Fibroblast of peridontal ligament (primary cell): ENCODE results near the gene CRYBG1.

Experiments
- DNase-seq: peaks from one replicate; pipeline ENCODE4 v3.0.0-alpha.2; 2010; ENCODE audit errors: extremely low read depth

CRYBG1 gene

GRCh38 chr6:106458021-106458986 is 97.8 kb downstream of the CRYBG1 start:
- DNase-seq, result no peak

DNA sequence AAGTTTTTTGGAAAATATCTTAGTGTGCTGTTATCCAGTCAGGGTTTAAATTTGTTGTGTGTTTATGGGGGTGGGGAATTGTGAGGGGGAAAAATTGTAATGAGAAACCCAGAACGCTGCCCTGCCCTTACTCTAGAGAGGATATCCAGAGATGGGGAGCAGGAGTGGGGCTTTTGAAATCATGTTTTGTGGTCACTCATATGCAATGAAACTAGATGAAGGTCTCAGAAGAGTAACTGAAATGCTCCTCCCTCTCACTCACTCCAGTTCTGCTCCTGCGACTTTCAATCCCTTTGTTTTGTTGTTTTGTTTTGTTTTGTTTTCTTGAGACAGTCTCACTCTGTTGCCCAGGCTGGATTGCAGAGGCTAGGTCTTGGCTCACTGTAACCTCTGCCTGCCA is 100.0 kb downstream of the CRYBG1 start:
- no peak for DNase-seq

DNA sequence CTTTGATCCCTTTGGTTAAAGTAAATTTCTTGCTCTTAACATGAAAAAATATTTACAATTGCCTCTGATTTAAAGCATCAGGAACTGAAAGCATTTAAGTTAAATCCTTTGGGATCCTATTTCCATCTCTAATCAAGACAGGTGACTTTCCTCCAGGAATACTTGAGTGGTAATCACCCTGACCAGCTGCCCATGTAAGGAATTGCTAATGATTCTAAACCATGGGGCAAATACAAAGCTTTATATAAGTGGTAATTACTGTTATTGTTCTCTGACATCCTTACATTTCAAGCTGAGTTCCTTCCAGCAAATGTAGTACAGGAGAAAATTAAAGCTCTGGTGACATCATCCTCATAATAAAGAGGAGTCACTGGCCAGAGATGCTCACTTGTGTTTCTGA is 100.6 kb downstream of the CRYBG1 start:
- no peak for DNase-seq

GRCh38 chr6:106462923-106463557 is 102.5 kb downstream of the CRYBG1 start:
- no peak for DNase-seq

GRCh38 chr6:106466211-106466610 is 105.7 kb downstream of the CRYBG1 start:
- no peak for DNase-seq

DNA sequence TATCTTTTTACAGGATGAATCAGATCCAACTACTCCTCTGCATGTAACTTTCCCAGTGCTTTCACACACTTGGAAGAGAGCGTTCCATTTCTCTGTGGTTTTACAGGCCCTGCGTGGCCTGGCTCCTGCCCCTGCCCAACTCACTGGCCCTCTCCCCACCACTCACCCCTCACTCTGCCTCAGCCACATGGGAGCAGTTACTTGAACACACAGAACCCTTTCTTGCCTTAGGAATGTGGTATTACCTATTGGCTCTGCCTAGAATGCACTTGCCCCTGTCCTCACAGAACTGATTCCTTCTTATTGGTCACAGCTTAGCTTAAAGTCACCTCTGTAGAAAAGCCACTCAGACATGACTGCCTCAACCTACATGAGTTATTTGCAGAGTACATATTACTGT is 108.4 kb downstream of the CRYBG1 start:
- no peak for DNase-seq

DNA sequence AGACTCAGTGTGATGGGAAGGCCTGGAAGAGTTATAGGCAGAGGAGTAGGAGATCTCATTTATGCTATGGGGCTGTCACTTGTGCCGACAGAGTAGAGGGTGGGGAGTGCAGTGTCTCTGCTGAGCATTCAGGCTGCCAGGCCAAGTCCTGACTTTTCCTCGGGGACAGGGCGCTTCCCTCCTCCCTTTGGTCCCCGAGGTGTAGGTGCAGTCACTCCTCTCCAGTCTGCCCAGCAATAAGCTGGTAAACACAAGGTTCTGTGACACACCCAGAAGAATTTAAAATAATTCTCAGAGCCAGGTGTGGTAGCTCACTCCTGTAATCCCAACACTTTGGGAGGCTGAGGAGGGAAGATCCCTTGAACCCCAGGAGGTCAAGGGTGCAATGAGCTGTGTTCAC is 109.4 kb downstream of the CRYBG1 start:
- DNase-seq, result no peak

GRCh38 chr6:106470316-106470715 is 109.8 kb downstream of the CRYBG1 start:
- peak; percentile 16 for DNase-seq

DNA sequence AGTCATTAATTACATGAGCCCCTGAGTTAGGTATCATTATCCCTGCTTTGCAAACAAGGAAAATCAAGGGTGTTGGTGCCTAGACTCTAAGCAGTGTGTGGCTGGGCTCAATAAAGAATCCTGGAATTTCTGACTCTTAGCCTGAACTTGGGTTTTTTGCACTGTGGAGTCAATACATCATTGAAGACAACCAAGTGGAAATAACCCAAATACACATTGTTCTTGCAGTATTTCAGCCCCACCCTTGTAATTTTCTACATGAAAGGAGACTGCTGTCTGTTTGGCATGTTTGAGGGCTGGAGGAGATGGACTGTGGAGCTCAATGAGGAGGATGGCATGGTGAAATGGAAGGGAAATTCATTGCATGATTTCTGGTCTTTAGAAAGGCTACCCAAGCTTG is 110.3 kb downstream of the CRYBG1 start:
- DNase-seq, result no peak

DNA sequence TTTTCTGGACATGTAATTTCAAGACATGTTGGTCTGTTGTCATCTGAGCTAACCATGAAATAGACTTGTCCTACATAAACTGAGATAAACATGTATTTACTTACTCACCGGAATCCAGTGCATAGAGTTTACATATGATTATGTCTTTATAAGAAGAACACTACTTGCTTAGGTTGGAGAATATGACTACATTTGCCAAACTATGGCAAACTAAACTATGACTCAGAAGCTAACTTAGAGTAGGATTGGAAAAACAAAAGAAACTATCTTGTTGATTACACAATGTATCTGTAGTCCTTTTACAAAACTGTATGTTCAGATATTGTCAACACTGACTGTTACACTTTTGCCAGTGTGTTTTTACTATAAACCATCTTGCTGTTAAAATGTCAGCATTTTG is 113.3 kb downstream of the CRYBG1 start:
- DNase-seq, result peak; percentile 86

DNA sequence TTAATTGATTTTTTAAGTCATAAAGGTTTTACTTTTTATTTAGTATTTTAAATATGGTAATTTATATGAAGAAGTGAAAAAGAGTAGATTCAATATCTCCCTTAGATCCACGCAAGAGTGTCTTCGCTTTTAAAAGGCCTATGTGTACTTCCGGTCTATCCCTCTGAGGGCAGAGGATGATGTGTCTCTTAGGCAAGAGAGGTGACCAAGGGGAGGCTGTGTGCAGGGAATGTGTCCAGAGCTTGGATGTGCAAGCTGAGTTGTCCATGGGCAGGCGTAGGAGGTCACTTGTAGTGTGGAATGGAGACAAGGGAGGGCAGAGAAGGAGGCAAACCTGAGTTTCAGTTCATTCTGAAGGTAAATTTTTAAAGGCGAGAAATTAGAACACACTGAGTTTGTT is 113.9 kb downstream of the CRYBG1 start:
- no peak for DNase-seq

DNA sequence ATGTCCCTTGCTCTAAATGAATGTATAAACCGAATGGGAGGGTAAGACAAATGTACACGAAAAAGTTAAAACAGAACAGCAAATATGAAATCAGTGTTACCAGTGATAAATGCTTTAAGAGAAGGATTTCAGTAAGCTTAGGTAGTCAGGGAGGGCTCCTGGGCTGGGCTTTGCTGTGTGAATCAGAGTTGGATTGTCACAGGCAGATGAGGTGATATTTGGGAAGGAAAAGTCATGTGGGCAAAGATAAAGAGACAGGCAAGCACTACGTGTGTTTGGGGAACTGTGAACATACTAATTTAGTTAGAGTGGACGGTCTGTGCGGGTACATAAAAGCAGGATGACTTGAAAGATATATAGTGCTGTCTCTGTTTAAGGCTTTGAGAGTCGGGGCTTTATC is 114.8 kb downstream of the CRYBG1 start:
- DNase-seq, result no peak

DNA sequence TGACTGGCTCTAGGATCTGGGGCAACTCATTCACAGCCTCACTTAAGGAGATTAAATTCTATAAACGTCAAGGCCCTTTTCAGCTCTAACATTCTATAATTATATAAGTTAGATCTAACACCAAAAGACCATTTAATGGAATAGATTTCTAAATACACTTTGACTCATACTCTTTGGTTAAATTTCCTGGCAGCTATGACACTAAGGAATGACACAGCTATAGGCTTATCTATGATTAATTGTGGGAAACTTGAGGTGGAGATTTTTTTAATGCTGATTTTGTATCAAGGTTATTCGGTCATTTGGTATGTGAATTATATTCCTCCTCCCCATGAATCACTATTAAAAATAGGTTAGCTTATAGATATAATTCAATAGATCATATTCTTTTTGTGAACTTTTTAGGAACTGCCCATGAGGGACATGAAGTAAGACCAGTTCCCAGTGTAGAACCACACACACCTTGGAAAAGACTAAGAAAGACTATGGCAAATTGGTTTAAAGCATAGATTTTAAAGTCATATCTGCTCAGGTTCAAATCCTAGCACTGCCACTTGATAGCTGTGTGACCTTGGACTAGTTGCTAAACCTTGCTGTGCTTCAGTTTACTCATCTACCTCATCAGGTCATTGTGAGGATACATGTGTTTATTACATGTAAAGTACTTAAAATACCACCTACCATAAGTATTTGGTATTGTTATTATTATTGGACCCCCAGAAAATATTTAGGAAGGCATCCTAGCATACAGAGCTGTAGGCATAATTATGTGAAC is 116.0 kb downstream of the CRYBG1 start:
- DNase-seq, result peak; percentile 31

- DNase-seq, result no peak
These were observed 116.6 kb downstream of the CRYBG1 start for GRCh38 chr6:106477146-106477545.

GRCh38 chr6:106477790-106478189 is 117.3 kb downstream of the CRYBG1 start:
- DNase-seq, result no peak

GRCh38 chr6:106486236-106486635 is 125.7 kb downstream of the CRYBG1 start:
- peak; percentile 45 for DNase-seq

- DNase-seq, result peak; percentile 21
These were observed 128.2 kb downstream of the CRYBG1 start for GRCh38 chr6:106488494-106489370.

- no peak for DNase-seq
These were observed 129.5 kb downstream of the CRYBG1 start for GRCh38 chr6:106490030-106490429.

DNA sequence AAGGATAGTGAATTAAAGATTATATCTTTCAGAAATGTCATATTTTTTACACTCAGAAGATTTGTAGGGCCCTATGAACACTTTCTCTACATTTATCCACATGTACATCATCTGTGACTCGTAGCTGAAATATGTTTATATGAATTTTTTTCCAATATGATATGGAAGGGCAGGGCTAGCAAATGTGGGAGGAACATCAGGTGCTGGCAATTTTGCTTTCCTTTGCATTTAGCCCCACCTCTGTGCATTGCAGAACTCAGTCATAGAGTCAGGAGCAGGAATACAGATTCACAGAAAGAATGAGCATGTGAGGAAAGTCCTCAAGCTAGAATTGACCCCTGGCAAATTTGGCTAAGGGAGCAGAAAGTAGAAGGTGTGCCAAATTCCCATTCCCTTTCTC is 129.9 kb downstream of the CRYBG1 start:
- DNase-seq, result no peak

- no peak for DNase-seq
These were observed 130.5 kb downstream of the CRYBG1 start for GRCh38 chr6:106490974-106491373.

GRCh38 chr6:106495014-106495413 is 134.5 kb downstream of the CRYBG1 start:
- DNase-seq, result no peak
